B cell (primary cell): Measurements from ENCODE around the gene UGDH. TPM values are rescaled to one million over a fixed set of nuclear protein-coding genes. Genes with fewer than 3 reads are reported as not detected.
A peak's percentile ranks its signal among the peaks of the same experiment; 100 is the strongest.
"Not testable (repeated sequence)": the region's sequence is repeated elsewhere in the genome, so short reads cannot be mapped to it uniquely, and the experiment has no call there.

ENCODE experiments used
- ATAC-seq: fragments of 200-7000 bp; cut with Tn5 transposase; one replicate; pipeline ENCODE4 v1.10.0; 2021; ENCODE audit warnings: low read depth, mild to moderate bottlenecking, moderate number of reproducible peaks, moderate library complexity
- CTCF ChIA-PET: fragments of 350-600 bp; sonication (Branson Sonifier 250); formaldehyde crosslinking; loops from one replicate; lab custom pipeline; 2021; ENCODE audit warnings: antibody characterized with exemption, inconsistent platforms; lab: Charles Lee
- POLR2A ChIA-PET: fragments of 350-600 bp; sonication (Branson Sonifier 250); formaldehyde crosslinking; loops from one replicate; lab custom pipeline; 2021; ENCODE audit warnings: antibody characterized with exemption; lab: Charles Lee
- DNase-seq: peaks from one replicate; pipeline ENCODE4 v3.0.0; 2013
- H2AFZ ChIP-seq: 2 replicates; pipeline ENCODE4 v1.6.1; 2012; ENCODE audit warnings: mild to moderate bottlenecking, low read depth, low read length; ENCODE audit not compliant: insufficient read depth, poor library complexity, severe bottlenecking
- H3K27ac ChIP-seq, 2 donors: 1 replicate in 1 of 2; 2 replicates in 1 of 2; pipeline ENCODE4 v1.5.1; 2012 to 2013; ENCODE audit warnings: low read length in 2 of 2, mild to moderate bottlenecking in 2 of 2, moderate library complexity in 1 of 2
- H3K27me3 ChIP-seq, 4 experiments: fragments of 200-600 bp in 1 of 4; sonication (generic) in 1 of 4; replicated peaks in 1 of 4; 1 replicate in 2 of 4; 2 replicates in 2 of 4; pipeline versions ENCODE4 v1.6.1 to v1.7.0; 2013 to 2016; ENCODE audit warnings: low read length in 3 of 4, mild to moderate bottlenecking in 2 of 4, mixed read lengths in 1 of 4, moderate library complexity in 1 of 4; ENCODE audit not compliant: insufficient read depth in 4 of 4, control insufficient read depth in 3 of 4; ENCODE audit errors: control extremely low read depth in 1 of 4
- H3K36me3 ChIP-seq, 2 experiments: replicated peaks in 1 of 2; 1 replicate in 1 of 2; 2 replicates in 1 of 2; pipeline versions ENCODE4 v1.6.1 to v1.7.1; 2013; ENCODE audit warnings: low read length in 1 of 2; ENCODE audit not compliant: insufficient read depth in 2 of 2, control insufficient read depth in 1 of 2; ENCODE audit errors: control extremely low read depth in 1 of 2, extremely low read depth in 1 of 2
- H3K4me1 ChIP-seq, 2 donors: fragments of 200-600 bp in 1 of 2; sonication (generic) in 1 of 2; 1 replicate in 1 of 2; 2 replicates in 1 of 2; pipeline versions ENCODE4 v1.5.1 to v1.6.1; 2013 to 2017; ENCODE audit warnings: low read length in 2 of 2; ENCODE audit not compliant: control insufficient read depth in 2 of 2, insufficient read depth in 2 of 2
- H3K4me2 ChIP-seq: replicated peaks from 2 replicates; pipeline ENCODE3; 2012; ENCODE audit warnings: mild to moderate bottlenecking, low read depth, low read length; ENCODE audit not compliant: poor library complexity, severe bottlenecking
- H3K4me3 ChIP-seq, 5 experiments: fragments of 200-600 bp in 1 of 5; sonication (generic) in 1 of 5; 1 replicate in 3 of 5; 2 replicates in 2 of 5; pipeline versions ENCODE4 v1.5.1 to v1.7.0; 2011 to 2016; ENCODE audit warnings: low read length in 4 of 5, mild to moderate bottlenecking in 4 of 5, low read depth in 2 of 5, control low read depth in 1 of 5, moderate library complexity in 1 of 5; ENCODE audit not compliant: insufficient read depth in 1 of 5; ENCODE audit errors: control extremely low read depth in 1 of 5, extremely low read depth in 1 of 5
- H3K79me2 ChIP-seq: fragments of 200-600 bp; sonication (generic); one replicate; pipeline ENCODE4 v1.6.0; 2016; ENCODE audit warnings: low read length; ENCODE audit not compliant: control insufficient read depth, insufficient read depth
- H3K9ac ChIP-seq: fragments of 200-600 bp; sonication (generic); 2 replicates; pipeline ENCODE4 v1.6.1; 2017; ENCODE audit warnings: mild to moderate bottlenecking, low read length, moderate library complexity
- H3K9me3 ChIP-seq, 3 donors: one replicate each; pipeline versions ENCODE4 v1.6.1 to v1.7.1; 2013; ENCODE audit warnings: low read length in 2 of 3; ENCODE audit not compliant: control insufficient read depth in 2 of 3, insufficient read depth in 1 of 3; ENCODE audit errors: control extremely low read depth in 1 of 3
- H4K20me1 ChIP-seq: 2 replicates; pipeline ENCODE4 v1.6.0; 2012; ENCODE audit warnings: mild to moderate bottlenecking, low read length; ENCODE audit not compliant: insufficient read depth, control insufficient read depth, poor library complexity, severe bottlenecking
- H3K27ac Mint-ChIP-seq: one replicate; pipeline ENCODE4 v1.8.0; 2021; ENCODE audit warnings: mixed read lengths
- H3K27me3 Mint-ChIP-seq: one replicate; pipeline ENCODE4 v1.8.0; 2021; ENCODE audit warnings: mixed read lengths
- H3K4me1 Mint-ChIP-seq: one replicate; pipeline ENCODE4 v1.8.0; 2021; ENCODE audit warnings: mixed read lengths
- H3K4me3 Mint-ChIP-seq: one replicate; pipeline ENCODE4 v1.8.0; 2021; ENCODE audit warnings: mixed read lengths
- H3K9me3 Mint-ChIP-seq: one replicate; pipeline ENCODE4 v1.8.0; 2022; ENCODE audit warnings: mixed read lengths; ENCODE audit not compliant: insufficient read depth
- EZH2 ChIP-seq: IDR thresholded peaks from 2 replicates; pipeline ENCODE4 v1.6.1; 2012; ENCODE audit warnings: borderline replicate concordance, low read depth, mild to moderate bottlenecking, moderate library complexity, low read length; ENCODE audit not compliant: insufficient read depth, poor library complexity, severe bottlenecking
- WGBS: methylation state at CpG from one replicate; pipeline ENCODE4 v1.1.5; 2013; ENCODE audit warnings: missing lambda C conversion rate; ENCODE audit not compliant: insufficient coverage; 5-methylcytosine and 5-hydroxymethylcytosine counted together
- intact Hi-C: fragments of 100-400 bp; cut with micrococcal nuclease; formaldehyde crosslinking; loops from one replicate; pipeline ENCODE4 v1.10.0; 2022
- polyA plus RNA-seq: library from polyadenylated mRNA; depleted of rRNA; stranded (reverse); fragments of >200 nt; gene quantifications from 2 replicates; pipeline ENCODE4 v1.2.3, GENCODE V29; 2012
- total RNA-seq, 2 donors: library from RNA; stranded (reverse); fragments of 120-200 nt in 1 of 2; gene quantifications; 1 replicate in 1 of 2; 2 replicates in 1 of 2; pipeline versions ENCODE4 v1.2.3 to v1.2.4, GENCODE V29; 2013 to 2022
- TF ChIP-seq, protein P1 (sequence below): fragments of 200-600 bp; IDR thresholded peaks from one replicate; pipeline ENCODE4 v1.8.0; 2022; ENCODE audit warnings: antibody characterized with exemption, mild to moderate bottlenecking

UGDH gene
- total and polyA plus RNA-seq, 2 donors (not counting 1 experiment from before 2014, with no cell fraction given), result 3.5 to 25.4 TPM

DNA sequence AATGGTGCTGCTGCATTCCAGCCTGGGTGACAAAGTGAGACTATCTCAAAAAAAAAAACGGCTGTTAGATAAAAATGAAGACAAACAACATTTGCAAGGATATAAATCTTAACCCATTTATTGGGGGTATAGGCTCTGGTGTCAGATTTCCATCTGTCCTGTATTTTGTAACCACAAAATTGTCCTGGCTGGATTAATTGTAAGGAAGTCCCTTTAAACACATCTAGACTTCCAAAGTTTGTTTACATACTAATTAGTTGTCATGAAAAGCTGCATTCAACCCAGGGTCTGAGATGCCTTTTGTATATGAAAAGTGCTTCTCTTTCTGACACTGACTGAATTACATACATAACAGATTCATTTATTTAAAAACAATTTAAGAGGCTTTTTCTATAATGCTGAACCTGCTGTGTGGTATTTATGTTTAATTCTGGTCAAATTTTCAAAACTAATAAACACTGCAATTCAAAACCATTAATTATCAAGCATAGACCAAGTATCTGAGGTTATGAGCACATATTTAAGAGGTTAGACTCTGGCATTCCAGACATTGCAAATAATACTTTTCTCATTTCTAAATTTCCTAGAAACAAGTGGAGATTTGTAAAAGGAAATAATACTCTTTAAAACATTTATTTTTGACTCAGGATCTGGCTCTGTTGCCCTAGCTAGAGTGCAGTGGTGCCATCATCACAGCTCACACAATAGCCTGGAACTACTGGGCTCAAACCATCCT lies 17.5 kb upstream of the UGDH start:
- WGBS, result no CpG with 5 or more reads among the region's 1 CpG
- TF ChIP-seq, protein P1, sequence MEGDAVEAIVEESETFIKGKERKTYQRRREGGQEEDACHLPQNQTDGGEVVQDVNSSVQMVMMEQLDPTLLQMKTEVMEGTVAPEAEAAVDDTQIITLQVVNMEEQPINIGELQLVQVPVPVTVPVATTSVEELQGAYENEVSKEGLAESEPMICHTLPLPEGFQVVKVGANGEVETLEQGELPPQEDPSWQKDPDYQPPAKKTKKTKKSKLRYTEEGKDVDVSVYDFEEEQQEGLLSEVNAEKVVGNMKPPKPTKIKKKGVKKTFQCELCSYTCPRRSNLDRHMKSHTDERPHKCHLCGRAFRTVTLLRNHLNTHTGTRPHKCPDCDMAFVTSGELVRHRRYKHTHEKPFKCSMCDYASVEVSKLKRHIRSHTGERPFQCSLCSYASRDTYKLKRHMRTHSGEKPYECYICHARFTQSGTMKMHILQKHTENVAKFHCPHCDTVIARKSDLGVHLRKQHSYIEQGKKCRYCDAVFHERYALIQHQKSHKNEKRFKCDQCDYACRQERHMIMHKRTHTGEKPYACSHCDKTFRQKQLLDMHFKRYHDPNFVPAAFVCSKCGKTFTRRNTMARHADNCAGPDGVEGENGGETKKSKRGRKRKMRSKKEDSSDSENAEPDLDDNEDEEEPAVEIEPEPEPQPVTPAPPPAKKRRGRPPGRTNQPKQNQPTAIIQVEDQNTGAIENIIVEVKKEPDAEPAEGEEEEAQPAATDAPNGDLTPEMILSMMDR, result no peak
- TF ChIP-seq EZH2, result no peak
- no peak overlapping the region for H3K4me3 ChIP-seq
- intact Hi-C loops, result no loop called here
- no peaks in the 10 kb centered on the region for H3K79me2 ChIP-seq
- ChIA-PET POLR2A (no interaction called here), CTCF (no interaction called here)
- no peak overlapping the region for H3K4me2 ChIP-seq
- H3K9ac ChIP-seq, result no peak overlapping the region
- Mint-ChIP-seq H3K27ac (peak overlapping the region; percentile 26), H3K4me3 (no peak overlapping the region), H3K9me3 (no peaks in the 10 kb centered on the region), H3K27me3 (no peaks in the 10 kb centered on the region), H3K4me1 (peaks cover 2% of the 10 kb centered on the region)
- H3K36me3 ChIP-seq, result peaks cover 0 to 15% of the 10 kb centered on the region in 2 experiments
- H3K27me3 ChIP-seq, result no peaks in the 10 kb centered on the region
- DNase-seq, result no peak
- H3K27ac ChIP-seq, result peak overlapping the region in 1 of 2 donors; percentile 31
- no peak overlapping the region for H2AFZ ChIP-seq
- no peaks in the 10 kb centered on the region for H3K4me1 ChIP-seq
- H3K9me3 ChIP-seq, result no peaks in the 10 kb centered on the region
- ATAC-seq, result no peak
- H4K20me1 ChIP-seq, result no peaks in the 10 kb centered on the region

DNA sequence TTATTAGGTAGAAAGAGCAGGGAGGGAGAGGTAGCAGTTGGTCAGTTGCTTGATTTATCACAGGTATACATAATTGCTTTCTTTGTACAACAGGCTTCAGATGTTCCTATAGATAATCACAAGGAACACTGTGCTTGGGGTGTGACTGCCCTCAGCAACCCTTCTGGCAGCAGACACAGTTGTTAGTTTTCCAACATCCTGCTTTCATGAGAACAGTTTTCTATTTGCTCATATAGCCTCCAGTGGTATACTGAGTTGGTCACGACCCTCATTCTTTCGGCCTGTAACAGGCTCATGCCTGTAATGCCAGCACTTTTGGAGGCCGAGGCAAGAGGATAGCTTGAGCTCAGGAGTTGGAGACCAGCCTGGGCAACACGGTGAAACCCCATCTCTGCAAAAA lies 16.8 kb upstream of the UGDH start:
- WGBS, result 94% methylated on average over 4 of the region's 4 CpGs
- CTCF ChIA-PET, H3K9me3 ChIP-seq, DNase-seq, H3K27ac ChIP-seq, H3K4me2 ChIP-seq, H3K4me3 ChIP-seq, H3K27me3 Mint-ChIP-seq, H3K36me3 ChIP-seq, H3K4me1 ChIP-seq, H4K20me1 ChIP-seq, ATAC-seq, H2AFZ ChIP-seq, H3K9ac ChIP-seq, H3K4me3 Mint-ChIP-seq, H3K4me1 Mint-ChIP-seq, H3K9me3 Mint-ChIP-seq, H3K79me2 ChIP-seq, intact Hi-C loops, H3K27me3 ChIP-seq: not testable (repeated sequence)
- H3K27ac Mint-ChIP-seq, result peak overlapping the region; percentile 26
- POLR2A ChIA-PET, result interaction anchor here (0.6 kb wide), 1 partner anchor 113 kb away, joined by 3 read pairs; no protein-coding TSS in a partner anchor
